ENCODE data around the gene SENP6.

- TF ChIP-seq CTCF (conservative IDR thresholded peaks at IDR 0.05; ENCODE audit: low read length) (no peak), EZH2phosphoT487 (IDR thresholded peaks at IDR 0.05; ENCODE audit: borderline replicate concordance) (no peak)
Measured at GRCh38 chr6:75657327-75657726, 55.6 kb downstream of the SENP6 start.

Measured in Loucy (cell line).